Fibroblast of peridontal ligament (primary cell): ENCODE data around the gene ACE.

Source experiments
- DNase-seq: peaks from one replicate; pipeline ENCODE4 v3.0.0-alpha.2; 2010; ENCODE audit errors: extremely low read depth

Gene ACE

GRCh38 chr17:63476854-63477479 is at the start of gene ACE:
ACE (plus strand) TSS chr17:63477061; CDS start chr17:63477095, 34 bp downstream.
- no peak for DNase-seq

- no peak for DNase-seq
Measured at GRCh38 chr17:63429766-63430165, 47.1 kb upstream of the ACE start.

GRCh38 chr17:63430223-63430622 is 46.6 kb upstream of the ACE start:
- no peak for DNase-seq

GRCh38 chr17:63431618-63431938 is 45.3 kb upstream of the ACE start:
- DNase-seq: no peak

- DNase-seq: peak; percentile 35
Measured at GRCh38 chr17:63431939-63432804, 44.7 kb upstream of the ACE start.

GRCh38 chr17:63433746-63434591 is 42.9 kb upstream of the ACE start:
- DNase-seq: peak; percentile 96

GRCh38 chr17:63434951-63435571 is 41.8 kb upstream of the ACE start:
- no peak for DNase-seq

- no peak for DNase-seq
Measured at GRCh38 chr17:63435681-63436522, 41.0 kb upstream of the ACE start.

GRCh38 chr17:63436523-63437110 is 40.2 kb upstream of the ACE start:
- no peak for DNase-seq

- no peak for DNase-seq
Measured at GRCh38 chr17:63437287-63438091, 39.4 kb upstream of the ACE start.

GRCh38 chr17:63438092-63439051 is 38.5 kb upstream of the ACE start:
- DNase-seq: no peak

GRCh38 chr17:63439687-63440086 is 37.2 kb upstream of the ACE start:
- peak; percentile 85 for DNase-seq

GRCh38 chr17:63440127-63440769 is 36.6 kb upstream of the ACE start:
- DNase-seq: no peak

GRCh38 chr17:63440770-63441335 is 36.0 kb upstream of the ACE start:
- no peak for DNase-seq

GRCh38 chr17:63441654-63442053 is 35.2 kb upstream of the ACE start:
- no peak for DNase-seq

- no peak for DNase-seq
Measured at GRCh38 chr17:63442074-63442473, 34.8 kb upstream of the ACE start.

GRCh38 chr17:63442549-63443035 is 34.3 kb upstream of the ACE start:
- no peak for DNase-seq

GRCh38 chr17:63443053-63443452 is 33.8 kb upstream of the ACE start:
- no peak for DNase-seq
